ENCODE measurements around the gene ATP8B4.

GRCh38 chr15:50109076-50109987 lies 9.7 kb downstream of the ATP8B4 start:
- no peak for TF ChIP-seq CTCF (IDR thresholded peaks at IDR 0.05)
- no peak for TF ChIP-seq POLR2A (IDR thresholded peaks at IDR 0.05)
- TF ChIP-seq POLR2AphosphoS5 (IDR thresholded peaks at IDR 0.05; ENCODE audit: insufficient read depth in 1 of 2, low read depth in 1 of 2), result no peak
